KOPT-K1 (cell line): Measurements from ENCODE around the gene TLCD2.
"Not testable (repeated sequence)": the region's sequence is repeated elsewhere in the genome, so short reads cannot be mapped to it uniquely, and the experiment has no call there.

Experiments used
- H3K27ac ChIP-seq: fragments of 200-600 bp; sonication (generic); 2 replicates; pipeline ENCODE4 v1.5.1; 2016; ENCODE audit warnings: antibody characterized with exemption, mild to moderate bottlenecking, low read depth, low read length; ENCODE audit not compliant: poor library complexity, severe bottlenecking
- H3K36me3 ChIP-seq: fragments of 200-600 bp; sonication (generic); 2 replicates; pipeline ENCODE4 v1.5.1; 2017; ENCODE audit warnings: antibody characterized with exemption, mild to moderate bottlenecking, low read length, moderate library complexity; ENCODE audit not compliant: insufficient read depth
- H3K9me3 ChIP-seq: fragments of 200-600 bp; sonication (generic); 2 replicates; pipeline ENCODE4 v1.5.1; 2017; ENCODE audit warnings: antibody characterized with exemption, low read length, mild to moderate bottlenecking; ENCODE audit not compliant: insufficient read depth, poor library complexity, severe bottlenecking

The TLCD2 gene

GRCh38 chr17:1714427-1714979 is 4.3 kb upstream of the TLCD2 start:
- Histone ChIP-seq H3K9me3 (no peaks in the 10 kb centered on the region), H3K27ac (no peak overlapping the region), H3K36me3 (no peaks in the 10 kb centered on the region)

DNA sequence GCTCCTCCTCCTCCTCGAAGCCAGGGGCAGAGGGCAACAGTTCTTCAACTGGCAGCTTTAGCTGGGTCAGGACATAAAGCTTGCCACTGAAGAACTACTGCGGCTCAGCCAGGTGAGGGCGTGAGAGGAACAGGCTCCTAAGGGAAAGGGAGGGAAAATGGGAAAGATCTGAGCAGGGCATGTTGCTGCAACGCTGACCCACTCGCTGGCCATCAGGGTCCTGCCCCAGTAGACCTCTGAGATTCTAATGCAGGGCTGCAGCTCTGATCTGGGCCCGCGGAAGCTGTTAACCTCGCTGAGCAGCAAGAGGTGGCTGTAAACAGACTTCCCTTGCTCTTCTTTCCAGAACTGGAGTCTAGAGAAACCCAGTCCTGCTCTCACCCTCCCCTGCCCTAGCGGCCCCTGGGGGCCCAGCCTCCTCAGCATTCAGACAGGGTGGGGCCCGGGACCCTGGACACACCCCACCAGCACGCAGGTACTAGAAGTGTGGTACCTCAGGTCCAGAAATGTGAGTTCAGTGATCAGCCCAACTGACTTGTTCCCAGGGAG is 3.8 kb upstream of the TLCD2 start:
- Histone ChIP-seq H3K9me3 (no peaks in the 10 kb centered on the region), H3K27ac (no peak overlapping the region), H3K36me3 (no peaks in the 10 kb centered on the region)

GRCh38 chr17:1713160-1713877 is 3.1 kb upstream of the TLCD2 start:
- H3K27ac ChIP-seq, result no peak overlapping the region
- no peaks in the 10 kb centered on the region for H3K9me3 ChIP-seq

GRCh38 chr17:1712271-1712670 is 2.1 kb upstream of the TLCD2 start:
- Histone ChIP-seq H3K27ac (no peak overlapping the region), H3K9me3 (no peaks in the 10 kb centered on the region), H3K36me3 (no peaks in the 10 kb centered on the region)

More at GRCh38 chr17:1713160-1713877, 3.1 kb upstream of the TLCD2 start:
- H3K36me3 ChIP-seq, result no peaks in the 10 kb centered on the region

- Histone ChIP-seq H3K36me3 (no peaks in the 10 kb centered on the region), H3K9me3 (no peaks in the 10 kb centered on the region), H3K27ac (no peak overlapping the region)
Measured at GRCh38 chr17:1711804-1712203, 1.6 kb upstream of the TLCD2 start.

- H3K27ac ChIP-seq, result no peak overlapping the region
- H3K36me3 ChIP-seq, result no peaks in the 10 kb centered on the region
- no peaks in the 10 kb centered on the region for H3K9me3 ChIP-seq
Measured at GRCh38 chr17:1710807-1711553, 803 bp upstream of the TLCD2 start.

- H3K27ac ChIP-seq, result no peak overlapping the region
- H3K36me3 ChIP-seq, result no peaks in the 10 kb centered on the region
- H3K9me3 ChIP-seq, result no peaks in the 10 kb centered on the region
Measured at GRCh38 chr17:1709403-1709951, 700 bp downstream of the TLCD2 start.

- not testable (repeated sequence) for H3K27ac ChIP-seq, H3K36me3 ChIP-seq, H3K9me3 ChIP-seq
Measured at GRCh38 chr17:1708791-1709346, 1.3 kb downstream of the TLCD2 start.

DNA sequence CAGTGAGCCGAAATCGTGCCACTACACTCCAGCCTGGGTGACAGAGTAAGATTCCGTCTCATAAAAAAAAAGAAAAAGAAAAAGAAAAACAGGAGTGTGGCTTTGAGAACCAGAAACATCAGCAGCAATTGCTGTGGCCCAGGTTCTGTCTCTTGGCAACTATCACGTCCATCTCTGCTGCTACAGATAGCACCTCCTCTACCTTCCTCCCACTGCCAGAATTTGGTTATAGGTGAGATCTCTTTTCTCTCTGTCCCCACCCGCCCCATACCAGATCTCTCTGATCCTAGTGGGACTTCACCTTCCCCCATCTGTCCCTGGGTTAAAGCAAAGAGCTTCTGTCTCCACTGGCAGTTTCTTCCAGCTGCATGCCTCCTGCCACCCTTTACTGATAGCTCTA is 3.1 kb downstream of the TLCD2 start:
- H3K27ac ChIP-seq, result no peak overlapping the region
- H3K36me3 ChIP-seq, result no peaks in the 10 kb centered on the region

GRCh38 chr17:1705004-1705403 is 5.2 kb downstream of the TLCD2 start:
- Histone ChIP-seq H3K9me3 (no peaks in the 10 kb centered on the region), H3K36me3 (no peaks in the 10 kb centered on the region), H3K27ac (no peak overlapping the region)

More for the DNA sequence above, 3.1 kb downstream of the TLCD2 start:
- H3K9me3 ChIP-seq, result no peaks in the 10 kb centered on the region

- H3K27ac ChIP-seq, result no peak overlapping the region
Measured at GRCh38 chr17:1703063-1703462, 7.1 kb downstream of the TLCD2 start.

DNA sequence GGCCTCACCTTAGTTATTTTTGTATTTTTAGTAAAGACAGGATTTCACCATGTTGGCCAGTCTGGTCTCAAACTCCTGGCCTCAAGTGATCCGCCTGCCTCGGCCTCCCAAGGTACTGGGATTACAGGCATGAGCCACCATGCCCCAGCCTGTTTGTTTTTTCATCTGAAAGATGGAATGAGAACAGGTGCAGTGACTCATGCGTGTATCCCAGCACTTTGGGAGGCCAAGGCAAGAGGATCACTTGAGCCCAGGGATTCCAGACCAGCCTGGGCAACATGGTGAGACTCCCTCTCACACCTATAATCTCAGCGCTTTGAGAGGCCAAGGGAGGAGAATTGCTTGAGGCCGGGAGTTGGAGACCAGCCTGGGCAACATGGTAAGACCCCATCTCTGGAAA is 10.3 kb downstream of the TLCD2 start:
- not testable (repeated sequence) for H3K27ac ChIP-seq, H3K36me3 ChIP-seq, H3K9me3 ChIP-seq

More at GRCh38 chr17:1703063-1703462, 7.1 kb downstream of the TLCD2 start:
- no peaks in the 10 kb centered on the region for H3K9me3 ChIP-seq
- no peaks in the 10 kb centered on the region for H3K36me3 ChIP-seq

DNA sequence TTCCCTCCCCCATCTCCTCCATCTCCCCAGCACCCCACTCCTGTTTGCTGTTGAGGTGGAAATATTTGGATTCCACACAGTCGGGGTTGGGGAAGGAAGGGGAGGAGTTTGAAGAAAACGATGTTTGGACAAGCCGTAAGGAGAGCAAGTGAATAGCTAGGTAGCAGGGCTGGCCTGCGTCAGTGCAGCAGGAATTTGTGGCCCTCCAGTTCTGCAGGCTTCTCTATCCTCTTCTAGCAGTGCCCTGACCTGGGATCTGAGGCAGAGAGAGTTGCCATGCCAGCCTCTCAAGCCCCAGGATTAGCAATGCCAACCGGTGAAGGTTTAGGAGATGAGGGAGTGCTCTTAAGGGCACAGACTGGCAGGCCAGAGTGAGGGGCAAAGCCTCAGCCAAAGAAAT is 12.5 kb downstream of the TLCD2 start:
- Histone ChIP-seq H3K27ac (no peak overlapping the region), H3K9me3 (no peaks in the 10 kb centered on the region), H3K36me3 (no peaks in the 10 kb centered on the region)

GRCh38 chr17:1695365-1695764 is 14.8 kb downstream of the TLCD2 start:
- Histone ChIP-seq H3K27ac (no peak overlapping the region), H3K9me3 (no peaks in the 10 kb centered on the region), H3K36me3 (no peaks in the 10 kb centered on the region)

GRCh38 chr17:1693339-1693738 is 16.8 kb downstream of the TLCD2 start:
- Histone ChIP-seq H3K36me3 (no peaks in the 10 kb centered on the region), H3K27ac (no peak overlapping the region), H3K9me3 (no peaks in the 10 kb centered on the region)
